GM10266 (cell line): ENCODE data around the gene FAM53B.
A peak's percentile ranks its signal among the peaks of the same experiment; 100 is the strongest.

Experiments
- DNase-seq: peaks from one replicate; pipeline ENCODE4 v3.0.0; 2012; ENCODE audit errors: extremely low spot score
- TF ChIP-seq, protein P1 (sequence below): IDR thresholded peaks from 2 replicates; pipeline ENCODE4 v1.5.1; 2012; ENCODE audit warnings: mild to moderate bottlenecking, low read depth; ENCODE audit not compliant: control insufficient read depth, insufficient read depth; ENCODE audit errors: missing control alignments

FAM53B gene

DNA sequence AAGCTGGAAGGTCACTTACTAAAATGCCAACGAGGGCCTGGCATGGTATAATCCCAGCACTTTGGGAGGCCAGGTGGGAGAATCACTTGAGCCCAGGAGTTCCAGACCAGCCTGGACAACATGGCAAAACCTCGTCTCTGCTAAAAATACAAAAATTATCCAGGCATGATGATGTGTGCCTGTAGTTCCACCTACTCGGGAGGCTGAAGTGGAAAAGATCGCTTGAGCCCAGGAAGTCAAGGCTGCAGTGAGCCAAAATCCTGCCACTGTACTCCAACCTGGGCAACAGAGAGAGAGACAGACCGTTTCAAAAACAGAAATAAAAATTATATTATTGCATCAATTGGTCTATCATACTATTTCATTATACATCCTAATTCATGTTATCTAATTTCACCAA is 18.1 kb upstream of the FAM53B start:
- TF ChIP-seq, protein P1, sequence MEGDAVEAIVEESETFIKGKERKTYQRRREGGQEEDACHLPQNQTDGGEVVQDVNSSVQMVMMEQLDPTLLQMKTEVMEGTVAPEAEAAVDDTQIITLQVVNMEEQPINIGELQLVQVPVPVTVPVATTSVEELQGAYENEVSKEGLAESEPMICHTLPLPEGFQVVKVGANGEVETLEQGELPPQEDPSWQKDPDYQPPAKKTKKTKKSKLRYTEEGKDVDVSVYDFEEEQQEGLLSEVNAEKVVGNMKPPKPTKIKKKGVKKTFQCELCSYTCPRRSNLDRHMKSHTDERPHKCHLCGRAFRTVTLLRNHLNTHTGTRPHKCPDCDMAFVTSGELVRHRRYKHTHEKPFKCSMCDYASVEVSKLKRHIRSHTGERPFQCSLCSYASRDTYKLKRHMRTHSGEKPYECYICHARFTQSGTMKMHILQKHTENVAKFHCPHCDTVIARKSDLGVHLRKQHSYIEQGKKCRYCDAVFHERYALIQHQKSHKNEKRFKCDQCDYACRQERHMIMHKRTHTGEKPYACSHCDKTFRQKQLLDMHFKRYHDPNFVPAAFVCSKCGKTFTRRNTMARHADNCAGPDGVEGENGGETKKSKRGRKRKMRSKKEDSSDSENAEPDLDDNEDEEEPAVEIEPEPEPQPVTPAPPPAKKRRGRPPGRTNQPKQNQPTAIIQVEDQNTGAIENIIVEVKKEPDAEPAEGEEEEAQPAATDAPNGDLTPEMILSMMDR: no peak
- no peak for DNase-seq

DNA sequence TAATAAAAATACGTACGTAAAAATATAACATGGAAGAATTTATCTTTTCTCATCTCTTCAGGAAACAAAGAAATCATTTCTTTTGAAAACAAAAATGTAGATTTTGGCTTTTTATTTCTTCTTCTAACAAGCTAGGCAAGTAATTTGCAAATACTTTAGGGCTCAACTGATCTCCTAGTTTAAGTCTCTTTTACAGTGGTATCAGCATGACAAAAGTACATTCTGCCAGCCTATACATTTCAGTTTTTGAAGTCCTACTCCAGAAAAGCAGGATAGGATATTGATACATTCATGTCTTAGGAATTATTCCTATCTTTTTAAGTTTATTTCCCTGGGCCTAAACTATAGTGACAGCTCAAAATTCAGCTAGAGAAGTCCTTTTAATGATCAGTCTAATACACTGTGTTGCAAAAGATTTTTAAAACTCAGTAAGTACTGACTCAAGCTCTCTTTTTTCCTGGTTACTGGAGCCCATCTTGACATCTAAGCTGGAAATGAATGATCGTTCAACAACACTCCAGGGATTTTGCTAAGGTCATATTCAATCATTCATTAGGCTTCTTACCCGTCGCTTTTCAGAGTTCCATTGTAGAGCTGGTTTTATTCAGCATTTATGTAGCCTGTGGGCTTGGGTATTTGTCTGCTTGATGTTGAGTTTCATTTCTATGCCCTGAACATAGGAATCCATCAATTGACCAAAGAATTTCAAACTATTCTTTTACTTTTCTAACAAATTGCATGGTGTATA is 12.2 kb upstream of the FAM53B start:
- no peak for DNase-seq

DNA sequence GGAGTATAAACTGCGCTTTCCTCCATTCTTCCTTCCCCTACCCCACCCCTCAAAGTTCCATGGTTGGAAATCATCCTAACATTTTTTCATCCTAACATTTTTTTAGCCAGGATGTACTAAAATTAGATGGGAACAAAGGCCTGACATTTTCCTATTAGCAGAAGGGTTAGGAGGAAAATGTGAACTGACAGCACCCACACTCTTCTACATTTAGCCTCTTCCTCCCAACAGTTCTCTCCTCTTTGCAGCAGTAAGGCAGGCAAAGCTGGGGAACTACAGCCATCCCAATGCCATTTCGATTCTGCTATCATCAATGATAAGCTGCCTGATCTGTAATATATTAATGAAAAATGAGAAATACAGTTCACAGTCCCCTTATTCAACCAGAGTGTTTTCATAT is 11.4 kb upstream of the FAM53B start:
- DNase-seq: no peak
- TF ChIP-seq, protein P1: no peak

More for the DNA sequence above, 12.2 kb upstream of the FAM53B start:
- TF ChIP-seq, protein P1: no peak

DNA sequence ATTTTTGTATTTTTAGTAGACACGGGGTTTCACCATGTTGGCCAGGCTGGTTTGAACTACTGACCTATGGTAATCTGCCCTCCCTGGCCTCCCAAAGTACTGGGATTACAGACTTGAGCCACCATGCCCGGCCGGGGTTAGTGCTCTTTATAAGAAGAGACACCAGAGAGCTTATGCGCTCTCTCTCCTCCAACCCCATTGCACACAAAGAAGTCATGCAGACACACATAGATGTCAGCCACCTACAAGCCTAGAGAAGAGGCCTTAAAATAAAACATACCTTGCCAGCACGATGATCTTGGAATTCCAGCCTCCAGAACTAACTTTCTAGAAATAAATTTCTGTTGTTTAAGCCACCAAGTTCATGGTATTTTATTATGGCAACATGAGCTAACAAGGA is 10.0 kb upstream of the FAM53B start:
- no peak for DNase-seq
- TF ChIP-seq, protein P1: no peak

DNA sequence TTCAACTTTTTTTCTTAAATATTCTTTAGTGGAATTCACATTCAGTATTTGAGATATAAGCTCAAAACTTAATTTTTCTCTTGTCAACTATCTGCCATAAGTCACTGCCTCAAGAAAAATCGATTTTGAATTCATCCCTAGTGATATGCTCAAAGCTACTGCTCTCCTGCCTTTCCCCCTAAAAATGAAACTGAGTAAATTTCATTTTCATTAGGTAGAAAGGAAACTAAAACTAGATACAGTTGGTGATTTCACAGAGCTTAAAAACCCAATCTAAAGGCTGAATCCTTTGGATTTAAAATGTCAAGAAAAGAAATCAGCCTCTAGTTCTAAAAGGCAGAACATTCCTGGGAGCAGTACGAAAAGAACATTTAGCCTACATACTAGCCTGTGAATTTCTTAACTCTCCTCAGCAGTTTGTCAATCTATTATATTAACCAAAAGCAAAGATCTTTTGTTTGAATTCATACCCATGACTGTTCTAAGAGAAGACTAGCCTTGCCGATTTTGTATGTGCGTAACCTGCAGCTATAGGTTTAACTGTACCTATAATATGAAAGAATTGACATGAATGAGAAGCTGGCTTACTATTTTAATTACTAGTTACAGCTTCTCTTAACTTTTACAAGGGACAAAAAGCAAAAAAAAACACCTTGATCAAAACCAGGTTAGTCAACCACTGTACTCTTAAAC is 4.9 kb upstream of the FAM53B start:
- TF ChIP-seq, protein P1: no peak
- DNase-seq: peak; percentile 51

DNA sequence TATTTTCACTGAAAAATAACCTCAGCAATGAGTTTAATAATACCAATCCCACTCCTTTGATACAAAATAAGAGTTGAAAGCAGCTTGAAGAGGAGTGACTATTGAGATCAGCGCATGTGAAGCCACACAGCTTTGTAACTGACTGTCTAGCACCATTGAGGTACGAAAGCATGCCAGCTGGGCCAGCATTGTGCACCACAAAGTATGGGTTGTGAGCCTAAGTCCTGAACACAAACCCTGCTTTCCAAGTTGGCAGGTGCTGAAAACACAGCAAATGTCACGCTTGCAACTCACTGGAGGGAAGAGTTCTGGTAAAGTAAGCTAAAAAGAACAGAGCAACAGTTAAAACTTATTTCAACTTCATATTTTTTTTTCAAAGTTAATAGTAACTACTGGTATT is 4.0 kb upstream of the FAM53B start:
- TF ChIP-seq, protein P1: no peak
- DNase-seq: no peak

DNA sequence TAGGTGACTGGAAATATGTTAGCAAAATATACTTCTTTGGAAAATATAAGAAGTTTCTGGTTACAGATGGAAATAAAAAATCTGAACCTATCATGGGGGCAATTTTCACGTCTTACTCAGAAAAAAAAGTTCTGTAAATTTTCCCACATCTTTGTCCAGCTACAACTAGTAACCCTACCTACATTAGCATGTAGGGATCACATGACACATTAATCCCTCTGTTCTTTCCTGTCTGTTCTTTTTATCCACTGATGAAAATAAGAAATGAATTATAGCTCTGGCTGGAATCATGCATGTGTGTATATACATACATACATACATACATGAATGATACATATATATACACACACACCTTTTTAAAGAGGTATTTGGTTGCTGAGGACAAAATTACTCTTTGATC is 3.6 kb upstream of the FAM53B start:
- TF ChIP-seq, protein P1: no peak
- no peak for DNase-seq
